ENCODE measurements around the gene DIP2C.

Gene DIP2C

DNA sequence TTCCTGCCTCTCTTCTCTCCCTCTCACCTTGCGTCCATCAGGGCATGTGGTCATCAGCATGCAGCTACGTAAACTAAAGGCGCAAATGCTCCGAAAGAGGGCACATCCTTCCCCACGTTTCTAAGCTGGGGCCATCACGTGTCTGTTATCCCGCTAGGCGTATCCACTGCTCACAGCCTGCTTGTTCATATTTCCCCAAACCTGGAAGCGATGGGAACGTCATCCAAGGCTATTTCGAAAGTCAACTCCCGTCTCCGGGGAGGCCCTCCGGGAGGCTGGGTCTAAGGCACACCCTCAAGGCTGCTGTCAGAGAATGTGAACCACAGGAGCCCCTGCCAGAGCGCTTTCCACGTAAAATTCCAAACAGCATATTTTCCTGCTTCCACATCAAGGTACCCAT is 199.2 kb downstream of the DIP2C start:
- DNase-seq, result no peak
- in situ Hi-C loops (cut with HindIII; ENCODE audit: low pct_ligation_motif_present, low sequenced_read_pairs), result no loop called here
- no peak for TF ChIP-seq CTCF (IDR thresholded peaks at IDR 0.05; ENCODE audit: low read depth, low read length, missing control alignments)

GRCh38 chr10:489330-489729 is 200.1 kb downstream of the DIP2C start:
- in situ Hi-C loops (cut with HindIII; ENCODE audit: low pct_ligation_motif_present, low sequenced_read_pairs), result no loop called here

More for the DNA sequence above, 199.2 kb downstream of the DIP2C start:
- Histone ChIP-seq H3K36me3 (replicated peaks) (no peaks in the 10 kb centered on the region), H3K4me3 (ENCODE audit: low read depth, low read length) (no peak overlapping the region), H3K27ac (no peak overlapping the region), H3K27me3 (replicated peaks) (no peaks in the 10 kb centered on the region)

GRCh38 chr10:488933-489215 is 200.6 kb downstream of the DIP2C start:
- H3K36me3 ChIP-seq (replicated peaks), result no peaks in the 10 kb centered on the region
- no peak overlapping the region for H3K4me3 ChIP-seq (ENCODE audit: low read depth, low read length)
- no peak for TF ChIP-seq CTCF (IDR thresholded peaks at IDR 0.05; ENCODE audit: low read depth, low read length, missing control alignments)
- H3K27ac ChIP-seq, result no peak overlapping the region
- no peak for DNase-seq
- in situ Hi-C loops (cut with HindIII; ENCODE audit: low pct_ligation_motif_present, low sequenced_read_pairs), result no loop called here
- no peaks in the 10 kb centered on the region for H3K27me3 ChIP-seq (replicated peaks)

More at GRCh38 chr10:489330-489729, 200.1 kb downstream of the DIP2C start:
- no peak for DNase-seq
- H3K4me3 ChIP-seq (ENCODE audit: low read depth, low read length), result no peak overlapping the region
- H3K36me3 ChIP-seq (replicated peaks), result no peaks in the 10 kb centered on the region
- H3K27ac ChIP-seq, result no peak overlapping the region
- TF ChIP-seq CTCF (IDR thresholded peaks at IDR 0.05; ENCODE audit: low read depth, low read length, missing control alignments), result no peak
- no peaks in the 10 kb centered on the region for H3K27me3 ChIP-seq (replicated peaks)

- Histone ChIP-seq H3K36me3 (replicated peaks) (no peaks in the 10 kb centered on the region), H3K27ac (no peak overlapping the region), H3K27me3 (replicated peaks) (no peaks in the 10 kb centered on the region), H3K4me3 (ENCODE audit: low read depth, low read length) (no peak overlapping the region)
- in situ Hi-C loops (cut with HindIII; ENCODE audit: low pct_ligation_motif_present, low sequenced_read_pairs), result no loop called here
- DNase-seq, result no peak
- TF ChIP-seq CTCF (IDR thresholded peaks at IDR 0.05; ENCODE audit: low read depth, low read length, missing control alignments), result no peak
These were observed 201.2 kb downstream of the DIP2C start for GRCh38 chr10:488081-488932.

GRCh38 chr10:486666-487322 is 202.7 kb downstream of the DIP2C start:
- in situ Hi-C loops (cut with HindIII; ENCODE audit: low pct_ligation_motif_present, low sequenced_read_pairs), result no loop called here
- Histone ChIP-seq H3K36me3 (replicated peaks) (no peaks in the 10 kb centered on the region), H3K27me3 (replicated peaks) (no peaks in the 10 kb centered on the region), H3K4me3 (ENCODE audit: low read depth, low read length) (no peak overlapping the region), H3K27ac (no peak overlapping the region)
- DNase-seq, result no peak
- no peak for TF ChIP-seq CTCF (IDR thresholded peaks at IDR 0.05; ENCODE audit: low read depth, low read length, missing control alignments)

All from brain microvascular endothelial cell (primary cell).